SW480 (cell line): Measurements from ENCODE around the gene UBE2D1.

Source experiments
- DNase-seq: peaks from one replicate; pipeline ENCODE4 v3.0.0-alpha.2; 2016; ENCODE audit warnings: low spot score

The UBE2D1 gene

DNA sequence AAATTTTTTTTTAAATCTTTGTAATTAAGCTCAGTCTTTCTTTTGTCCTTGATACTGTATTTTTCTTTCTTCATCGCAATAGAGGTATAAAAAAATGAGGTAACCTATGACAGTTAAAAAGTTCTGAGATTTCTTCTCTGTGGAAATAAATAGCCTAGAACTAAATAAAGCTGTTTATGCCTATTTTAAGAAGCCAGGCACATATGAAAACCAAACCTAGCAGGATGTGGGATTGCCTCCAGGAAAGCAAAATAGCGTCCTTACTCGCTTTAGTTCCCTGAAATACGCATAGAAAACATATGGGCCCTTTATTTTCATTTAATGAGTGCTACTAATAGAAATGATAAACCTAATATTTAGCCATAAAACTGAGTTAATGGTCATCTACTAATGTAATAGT lies 6.6 kb downstream of the UBE2D1 start:
- DNase-seq, result no peak

DNA sequence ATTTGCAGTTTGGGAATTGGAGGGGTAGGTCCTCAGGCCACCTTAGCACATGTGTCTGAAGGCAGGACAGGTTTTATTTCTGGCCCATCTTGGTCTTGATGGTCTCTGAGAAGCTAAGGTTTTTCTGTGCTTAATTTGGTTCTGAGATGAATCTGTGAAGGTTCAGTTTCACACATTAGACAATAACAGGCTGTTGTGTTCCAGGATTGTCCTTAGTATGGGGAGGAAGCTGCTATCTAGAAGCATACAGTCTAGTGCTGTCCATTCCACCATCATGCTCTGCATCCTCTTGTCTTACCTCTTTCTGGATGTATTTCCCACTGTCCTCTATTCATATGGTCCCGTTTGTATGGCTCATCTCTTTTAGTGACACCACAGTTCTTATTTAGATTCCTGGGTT lies 7.1 kb downstream of the UBE2D1 start:
- no peak for DNase-seq

DNA sequence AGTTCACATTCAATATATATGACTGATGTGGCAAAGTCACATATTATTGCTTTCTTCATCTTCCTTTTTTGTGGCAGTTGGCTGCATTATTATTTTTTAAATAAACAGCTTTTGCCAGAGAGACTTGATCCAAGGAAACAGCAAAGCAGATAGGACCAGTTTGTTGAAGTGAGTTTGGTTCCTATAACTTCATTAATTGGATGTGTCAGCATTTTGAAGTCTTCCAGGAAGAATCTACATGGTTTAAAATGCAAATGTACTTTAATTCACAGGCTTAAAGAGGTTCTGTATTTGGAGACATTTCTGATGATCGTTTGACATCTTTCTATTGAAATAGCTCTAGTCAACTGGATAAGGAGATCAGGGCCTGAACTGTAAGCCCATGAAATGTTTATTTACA lies 13.2 kb downstream of the UBE2D1 start:
- DNase-seq, result no peak

DNA sequence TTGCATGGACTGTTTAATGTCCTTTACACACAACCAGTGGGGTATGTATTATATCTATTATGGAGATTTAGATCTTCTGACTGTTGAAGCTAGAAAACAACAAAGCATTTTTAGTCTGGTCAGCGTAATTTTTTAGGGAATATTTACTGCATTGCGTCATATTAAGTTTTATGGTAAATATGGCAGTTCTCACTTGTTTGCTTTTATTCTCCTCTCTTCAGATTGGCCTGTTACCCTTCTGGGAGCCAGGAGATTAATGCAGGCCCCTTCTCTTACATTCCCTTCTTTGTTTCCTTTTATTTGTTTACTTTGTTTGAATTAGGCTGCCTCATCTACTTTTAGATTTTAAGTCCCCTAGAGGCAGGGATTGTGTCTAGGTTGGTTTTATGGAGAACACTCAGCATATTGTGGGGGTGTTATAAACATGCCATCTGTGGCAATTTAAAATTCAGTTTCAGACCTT lies 13.8 kb downstream of the UBE2D1 start:
- no peak for DNase-seq

DNA sequence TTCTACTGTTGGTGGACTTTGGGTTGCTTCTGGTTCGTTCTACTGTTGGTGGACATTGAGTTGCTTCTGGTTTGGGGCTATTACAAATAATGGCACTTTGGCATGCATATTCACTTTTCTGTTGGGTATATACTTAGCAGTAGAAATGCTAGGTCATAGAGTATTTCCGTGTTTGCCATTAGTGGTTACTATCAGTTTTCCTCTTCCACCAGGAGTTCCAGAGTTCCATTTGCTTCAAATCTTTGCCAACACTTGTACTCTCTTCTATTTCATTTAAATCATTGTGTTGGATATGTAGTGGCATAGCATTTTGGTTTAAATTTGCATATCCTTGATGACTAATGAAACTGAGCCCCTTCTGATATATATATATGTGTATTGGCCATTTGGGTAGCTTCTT lies 15.2 kb downstream of the UBE2D1 start:
- DNase-seq, result no peak

DNA sequence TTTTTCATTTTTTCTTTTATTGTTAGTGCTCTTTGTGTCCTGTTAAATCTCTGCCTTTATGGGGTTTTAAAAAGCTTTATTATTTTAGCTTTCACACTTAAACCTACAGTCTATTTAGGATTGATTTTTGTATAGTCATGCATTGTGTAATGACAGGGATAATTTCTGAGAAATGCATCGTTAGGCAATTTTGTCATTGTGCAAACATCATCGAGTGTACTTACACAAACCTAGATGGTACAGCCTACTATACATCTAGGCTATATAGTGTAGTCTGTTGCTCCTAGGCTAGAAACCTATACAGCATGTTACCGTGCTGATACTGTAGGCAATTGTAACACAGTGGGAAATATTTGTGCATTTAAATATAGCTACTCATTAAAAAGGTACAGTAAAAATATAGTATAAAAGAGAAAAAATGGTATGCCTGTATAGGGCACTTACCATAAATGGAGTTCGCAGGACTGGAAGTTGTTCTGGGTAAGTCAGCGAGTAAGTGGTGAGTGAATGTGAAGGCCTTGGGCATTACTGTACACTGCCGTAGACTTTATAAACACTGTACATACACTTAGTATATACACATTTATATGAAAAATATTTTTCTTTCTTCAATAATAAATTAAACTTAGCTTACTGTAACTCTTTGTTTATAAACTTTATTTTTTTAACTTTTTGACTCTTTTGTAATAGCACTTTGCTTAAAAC lies 16.0 kb downstream of the UBE2D1 start:
- no peak for DNase-seq

DNA sequence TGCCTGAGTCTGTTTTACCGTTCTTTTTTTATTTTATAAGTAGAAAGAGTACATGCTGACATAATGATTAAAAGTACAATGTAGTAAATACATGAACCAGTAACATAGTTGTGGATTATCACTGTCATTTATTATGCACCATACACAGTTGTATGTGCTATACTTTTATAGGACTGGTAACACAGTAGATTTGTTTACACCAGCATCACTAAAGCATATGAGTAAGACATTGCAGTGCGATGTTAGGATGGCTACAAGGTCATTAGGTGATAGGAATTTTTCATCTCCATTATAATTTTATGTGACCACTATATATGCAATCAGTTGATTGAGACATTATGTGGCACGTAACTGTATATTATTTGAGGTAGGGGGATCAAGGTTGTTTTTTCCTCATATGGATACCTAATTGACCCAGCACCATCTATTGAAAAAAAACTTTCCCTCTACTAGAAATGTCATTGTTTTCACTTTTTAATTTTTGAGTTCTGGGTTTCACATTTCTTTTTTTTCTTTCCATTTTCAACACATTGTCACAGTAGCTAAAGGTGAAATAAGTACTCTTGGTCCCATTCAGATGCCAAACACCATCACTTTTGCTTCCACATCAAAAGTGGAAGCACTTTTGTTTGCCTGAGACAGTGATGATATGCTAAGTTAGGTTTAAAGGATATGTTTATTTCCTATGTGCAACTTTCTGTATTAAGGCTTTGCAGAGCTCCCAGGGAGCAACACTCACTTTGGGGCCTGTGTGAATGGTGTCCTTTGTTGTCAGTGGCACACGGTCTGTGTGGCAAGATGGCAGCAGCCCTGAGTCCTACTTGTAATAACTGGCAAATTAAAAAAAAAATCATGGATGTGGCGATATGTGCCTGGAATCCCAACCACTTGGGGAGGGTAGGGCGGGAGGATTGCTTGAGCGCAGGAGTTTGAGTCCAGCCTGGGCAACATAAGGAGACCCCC lies 17.1 kb downstream of the UBE2D1 start:
- DNase-seq, result no peak

DNA sequence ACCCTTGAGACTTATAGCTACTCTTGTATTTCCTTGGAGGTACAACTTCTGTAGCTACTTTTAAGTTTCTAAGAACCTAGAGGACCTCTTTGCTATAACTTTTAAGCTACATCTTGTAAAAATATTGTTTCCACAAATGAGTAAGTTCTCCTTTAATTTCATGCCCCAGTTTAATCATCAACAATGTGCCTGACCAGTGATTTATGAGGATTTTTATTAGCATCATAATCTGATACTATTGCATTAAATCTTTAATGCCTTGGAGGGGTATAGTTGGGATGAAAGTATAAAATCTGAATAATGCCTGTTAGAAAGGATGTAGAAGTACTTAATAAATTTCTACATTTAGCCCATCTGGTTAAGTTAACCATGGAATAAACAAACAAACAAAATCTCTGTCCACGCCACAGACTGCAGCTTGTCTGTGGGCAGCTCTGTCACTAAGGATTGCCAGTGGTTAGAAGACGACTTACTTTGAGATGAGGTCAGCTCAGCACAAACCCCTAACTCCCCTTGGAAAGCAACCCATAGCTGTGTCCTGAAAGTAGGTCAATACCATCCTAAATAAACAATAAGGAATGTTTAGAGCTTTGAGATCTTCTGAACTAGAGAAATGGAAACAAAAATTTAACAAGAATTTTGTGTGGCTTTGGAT lies 18.3 kb downstream of the UBE2D1 start:
- no peak for DNase-seq

DNA sequence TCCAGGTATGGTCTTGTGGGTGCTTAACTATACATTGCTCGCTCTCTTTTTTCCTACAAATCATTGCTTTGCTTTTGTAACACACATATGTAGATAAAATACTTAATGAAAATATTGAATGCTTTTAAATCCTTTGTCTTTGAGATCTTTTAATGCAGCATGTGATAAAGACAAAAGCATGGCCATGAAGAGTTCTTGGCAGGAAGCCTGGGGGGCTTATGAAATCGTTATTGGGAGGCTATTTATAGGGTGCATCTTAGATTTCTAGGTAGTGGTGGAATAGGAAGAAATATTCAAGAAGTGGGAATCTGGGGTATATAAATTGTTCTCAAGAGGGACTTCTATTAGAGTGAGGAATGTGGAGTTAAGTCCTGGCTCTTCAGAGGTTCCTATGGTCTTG lies 21.9 kb downstream of the UBE2D1 start:
- DNase-seq, result no peak

DNA sequence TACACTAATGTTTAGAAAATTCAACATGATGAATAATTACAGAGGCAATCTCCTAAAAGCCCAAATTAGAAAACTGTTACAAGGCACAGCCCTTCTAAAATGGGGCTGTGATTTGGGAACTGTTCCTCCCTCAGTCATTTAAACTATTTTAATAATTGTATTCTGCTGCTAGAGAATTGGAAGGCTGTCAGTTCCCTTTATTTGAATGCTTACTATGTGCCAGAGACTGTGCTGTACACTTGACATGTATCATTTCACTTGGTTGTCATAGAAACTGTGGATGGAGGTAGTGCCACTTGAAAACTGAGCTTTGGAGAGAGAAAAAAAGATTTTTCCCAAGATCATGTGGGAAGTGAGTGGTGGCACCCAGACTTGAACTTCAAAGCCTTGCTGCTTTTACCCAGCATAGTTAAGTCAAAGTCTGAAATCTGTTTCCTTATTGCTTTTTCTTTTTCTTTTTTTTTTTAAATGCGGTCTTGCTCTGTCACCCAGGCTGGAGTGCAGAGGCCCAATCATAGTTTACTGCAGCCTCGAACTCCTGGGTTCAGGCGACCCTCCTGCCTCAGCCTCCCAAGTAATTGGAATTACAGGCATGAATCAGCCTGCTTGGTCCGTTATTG lies 23.6 kb downstream of the UBE2D1 start:
- DNase-seq, result no peak

DNA sequence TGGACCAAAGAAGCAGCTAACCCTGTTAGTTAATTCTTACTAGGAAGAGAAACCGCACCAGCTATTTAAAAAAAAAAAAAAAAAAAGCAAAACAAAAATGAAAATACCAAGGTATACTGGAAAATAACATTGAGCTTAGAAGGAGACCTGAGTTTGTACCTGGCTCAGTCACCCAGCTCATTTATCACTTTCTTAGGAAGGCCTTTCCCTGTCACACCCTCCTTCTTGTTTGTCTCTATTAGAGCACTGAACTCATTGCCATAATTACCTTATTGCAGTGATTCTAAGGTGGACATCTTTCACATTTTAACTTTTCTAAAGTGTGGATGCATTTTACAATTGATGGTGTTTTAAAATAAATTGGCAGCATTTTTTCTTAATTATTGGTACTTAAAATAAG lies 24.1 kb downstream of the UBE2D1 start:
- DNase-seq, result no peak

DNA sequence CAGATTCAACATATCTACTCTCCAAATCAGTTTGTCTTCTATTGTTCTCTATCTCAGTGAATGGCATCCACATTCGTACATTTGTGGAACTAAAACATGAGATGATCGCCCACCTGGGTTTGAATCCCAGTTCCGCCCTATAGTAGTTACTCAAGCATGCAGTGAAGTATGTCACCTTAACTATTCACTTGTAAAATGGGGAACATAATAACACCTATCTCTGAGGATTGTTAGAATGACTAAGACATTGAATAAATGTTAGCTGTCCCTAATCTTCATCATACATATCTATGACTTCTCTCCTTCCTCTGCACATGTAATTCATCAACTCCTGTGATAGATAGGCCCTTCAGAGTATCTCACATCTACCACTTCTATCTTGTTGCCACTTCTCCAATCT lies 24.7 kb downstream of the UBE2D1 start:
- no peak for DNase-seq

DNA sequence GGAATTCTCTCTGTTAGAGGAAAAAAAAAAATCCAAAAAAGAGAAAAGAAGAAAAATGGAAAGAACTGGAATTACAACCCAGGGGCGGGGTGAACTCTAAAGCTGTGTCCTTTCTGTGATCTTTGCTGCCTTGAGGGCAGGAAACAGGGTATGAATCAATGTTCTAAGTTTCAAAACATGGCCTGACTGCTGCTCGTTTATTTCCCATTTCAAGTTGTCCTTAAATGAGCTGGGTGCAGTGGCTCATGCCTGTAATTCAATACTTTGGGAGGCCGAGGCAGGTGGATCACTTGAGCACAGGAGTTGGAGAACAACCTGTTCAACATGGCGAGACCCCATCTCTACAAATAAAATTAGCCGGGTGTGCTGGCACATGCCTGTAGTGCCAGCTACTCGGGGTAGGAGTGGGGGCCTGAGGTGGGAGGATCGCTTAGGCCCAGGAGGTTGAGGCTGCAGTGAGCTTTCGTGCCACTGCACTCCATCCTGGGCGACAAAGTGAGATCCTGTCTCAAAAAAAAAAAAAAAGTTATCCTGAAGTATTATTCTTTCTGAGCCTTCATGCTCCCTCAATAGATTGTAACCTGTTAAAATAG lies 25.7 kb downstream of the UBE2D1 start:
- no peak for DNase-seq

DNA sequence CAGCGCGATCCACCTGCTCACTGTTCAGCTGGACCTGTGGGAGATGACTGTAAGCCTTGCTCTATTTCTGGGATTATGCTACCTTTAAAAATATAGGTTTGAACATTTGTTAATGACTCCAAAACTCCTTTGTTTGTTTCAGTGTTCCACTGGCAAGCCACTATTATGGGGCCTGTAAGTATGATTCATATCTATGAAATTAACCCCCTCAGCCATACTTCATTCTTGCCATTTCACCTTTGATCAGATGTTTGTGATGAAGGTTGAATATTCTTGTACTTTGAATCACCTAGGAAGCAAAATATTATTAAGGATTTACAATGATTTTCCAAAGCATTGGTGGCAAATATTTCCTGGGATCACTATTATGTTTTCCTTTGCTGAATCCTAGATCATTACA lies 26.5 kb downstream of the UBE2D1 start:
- no peak for DNase-seq

DNA sequence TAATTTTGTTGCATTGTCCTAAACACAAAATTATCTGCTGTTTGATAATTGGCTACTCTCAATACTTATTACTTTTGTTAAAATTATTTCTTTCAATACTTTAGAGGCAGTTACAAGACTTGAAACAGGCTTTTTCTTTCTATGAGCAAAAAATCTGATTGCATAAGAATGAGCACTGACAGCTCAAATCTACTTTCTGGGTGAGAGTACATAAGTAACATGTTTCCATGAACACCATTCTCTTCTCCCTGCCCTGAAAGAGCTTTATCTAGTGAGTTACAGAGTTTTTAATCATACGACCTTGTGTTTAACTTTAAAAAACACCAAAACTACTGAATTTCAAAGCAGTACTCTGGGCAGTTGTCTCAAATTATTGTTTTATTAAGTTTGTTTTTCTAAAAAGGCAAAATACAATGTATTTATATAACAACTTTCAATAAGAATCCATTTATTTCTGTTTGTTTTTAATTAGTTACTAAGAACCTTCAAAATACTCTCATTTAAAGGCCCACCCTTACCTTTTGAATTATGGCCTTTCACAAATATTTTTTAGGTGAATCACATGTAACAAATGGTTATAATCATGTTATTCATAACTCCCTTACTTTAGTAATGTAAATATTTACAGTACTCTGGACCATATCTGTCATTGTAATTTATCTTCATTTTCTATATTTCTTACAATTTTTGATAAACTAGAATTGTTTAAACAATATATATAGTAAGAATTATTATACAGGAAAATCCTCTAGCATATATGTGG lies 27.4 kb downstream of the UBE2D1 start:
- no peak for DNase-seq

DNA sequence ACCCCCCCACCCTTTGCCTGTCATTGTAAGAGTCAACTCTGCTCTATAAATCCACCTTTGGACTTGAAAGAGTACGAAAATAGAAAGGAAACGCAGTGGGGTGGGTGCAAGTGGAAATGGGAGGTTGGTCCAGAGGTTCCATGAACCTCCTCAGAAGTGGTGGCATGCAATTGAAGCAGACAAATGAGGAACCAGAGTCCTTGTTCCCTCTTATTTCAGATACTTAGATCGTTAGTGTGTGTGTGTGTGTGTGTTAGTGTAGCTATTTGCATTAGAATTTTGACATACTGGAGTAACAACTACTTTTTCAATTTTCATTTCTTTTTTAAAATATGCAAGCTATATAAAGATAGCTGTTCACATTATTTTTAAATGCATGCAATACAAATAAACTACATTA lies 32.3 kb downstream of the UBE2D1 start:
- DNase-seq, result no peak

DNA sequence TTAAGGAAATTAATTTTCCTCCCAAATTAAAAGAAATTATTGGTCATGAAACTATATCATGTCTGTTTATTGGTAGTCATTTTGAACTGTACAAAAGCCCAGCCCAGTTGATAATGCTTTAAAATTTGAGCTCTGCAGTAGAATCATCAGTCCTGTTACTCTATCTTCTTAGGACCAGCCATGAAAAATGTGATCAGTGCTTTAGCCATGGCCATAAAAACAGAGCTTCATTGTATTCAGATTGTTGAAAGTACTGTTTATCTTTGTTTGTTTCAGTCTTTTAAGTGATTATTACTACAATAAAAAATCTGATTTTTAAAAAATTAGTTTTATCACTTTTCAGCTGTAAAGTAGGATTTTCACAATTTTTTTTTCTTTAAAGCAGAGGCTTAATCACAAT lies 36.7 kb downstream of the UBE2D1 start:
- no peak for DNase-seq

DNA sequence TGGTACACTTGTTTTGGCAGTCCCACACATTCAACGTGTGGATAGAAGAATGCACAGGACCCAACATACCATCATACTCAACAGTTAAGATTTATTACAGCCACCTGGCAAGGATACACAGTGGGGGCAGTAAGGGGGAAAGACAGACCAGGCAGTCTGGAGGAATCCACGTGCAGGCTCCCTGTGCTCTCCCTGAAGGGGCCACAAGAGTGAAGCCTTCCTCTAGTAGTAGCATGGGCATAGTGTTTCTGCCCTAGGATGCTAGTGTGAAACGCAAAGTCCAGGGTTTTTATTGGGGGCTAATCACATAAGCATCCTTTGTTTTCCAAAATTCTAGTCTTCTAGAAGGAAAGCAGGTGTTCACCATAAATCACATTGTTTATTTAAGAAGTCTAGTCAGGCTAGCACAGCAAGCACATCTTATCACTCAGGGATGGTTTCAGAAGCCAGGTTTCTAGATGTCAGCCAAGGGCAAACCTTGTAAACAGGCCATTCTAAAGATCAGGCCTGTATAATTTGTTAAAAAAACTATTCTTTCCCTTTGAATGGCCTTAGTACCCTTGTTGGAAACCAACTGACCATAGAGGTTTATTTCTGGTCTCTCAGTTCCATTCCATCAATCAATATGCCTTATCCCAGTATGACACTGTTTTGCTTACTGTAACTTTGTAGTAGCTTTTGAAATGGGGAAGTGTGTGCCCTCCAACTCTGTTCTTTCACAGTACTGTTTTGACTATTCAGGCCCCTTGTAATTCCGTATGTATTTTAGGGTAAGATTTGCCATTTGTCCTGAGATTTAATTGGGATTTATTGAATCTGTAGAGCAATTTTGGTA lies 38.0 kb downstream of the UBE2D1 start:
- no peak for DNase-seq

DNA sequence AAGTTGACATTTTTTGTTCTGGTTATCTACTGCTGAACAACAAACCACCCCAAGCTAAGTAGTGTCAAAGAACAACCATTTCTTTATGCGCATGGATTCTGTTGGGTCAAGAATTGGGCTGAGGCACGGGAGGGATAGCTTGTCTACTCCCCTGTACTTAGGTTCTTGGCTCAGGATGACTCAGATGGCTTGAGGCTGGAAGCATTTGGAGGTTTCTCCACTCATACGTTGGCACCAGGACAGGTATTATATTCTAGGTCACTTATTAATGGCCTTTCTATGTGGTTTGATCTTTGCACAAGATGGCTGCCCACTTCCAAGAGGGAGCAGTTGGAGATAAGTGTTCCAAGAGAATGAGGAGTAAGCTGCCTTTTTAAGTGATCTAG lies 38.6 kb downstream of the UBE2D1 start:
- no peak for DNase-seq

DNA sequence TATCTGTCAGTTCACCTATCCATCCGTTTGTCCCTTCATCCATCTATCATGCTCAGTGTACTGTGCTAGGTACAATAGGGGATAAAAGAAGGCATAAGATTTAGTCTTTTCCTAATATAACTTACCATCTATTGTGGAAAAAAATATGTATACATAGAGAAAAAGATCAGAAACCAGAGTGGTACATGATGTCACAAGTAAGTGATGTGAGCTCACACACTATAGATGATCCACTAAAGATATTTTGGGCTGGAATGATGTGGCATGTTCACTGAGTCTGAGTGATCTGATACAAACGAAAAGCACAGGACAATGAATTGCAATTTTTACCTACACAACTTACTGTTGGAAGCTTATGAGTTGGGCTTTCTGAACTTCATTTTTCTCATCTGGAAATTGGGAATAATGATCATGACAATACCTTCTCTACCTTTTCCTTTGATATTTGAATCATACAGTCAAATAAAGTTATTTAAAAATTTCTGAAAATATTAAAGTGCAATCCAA lies 47.7 kb downstream of the UBE2D1 start:
- DNase-seq, result no peak
